Measurements from ENCODE around the gene DVL1.

The DVL1 gene

GRCh38 chr1:1327291-1327690 lies 21.9 kb downstream of the DVL1 start:
- Histone ChIP-seq H3K27me3 (ENCODE audit: control insufficient read depth, insufficient read depth, low read length) (no peaks in the 10 kb centered on the region), H3K4me1 (ENCODE audit: control insufficient read depth, low read depth, low read length) (no peaks in the 10 kb centered on the region), H3K9ac (ENCODE audit: low read length) (no peak overlapping the region), H3K9me3 (ENCODE audit: control insufficient read depth, low read depth, low read length) (no peaks in the 10 kb centered on the region), H3K4me3 (ENCODE audit: low read length) (no peak overlapping the region), H3K36me3 (ENCODE audit: control insufficient read depth, low read depth, low read length) (no peaks in the 10 kb centered on the region), H3K27ac (ENCODE audit: low read length) (no peak overlapping the region)

- H3K36me3 ChIP-seq (ENCODE audit: control insufficient read depth, low read depth, low read length) = no peaks in the 10 kb centered on the region
- no peak overlapping the region for H3K9ac ChIP-seq (ENCODE audit: low read length)
- H3K4me3 ChIP-seq (ENCODE audit: low read length) = no peak overlapping the region
- H3K27me3 ChIP-seq (ENCODE audit: control insufficient read depth, insufficient read depth, low read length) = no peaks in the 10 kb centered on the region
- no peaks in the 10 kb centered on the region for H3K9me3 ChIP-seq (ENCODE audit: control insufficient read depth, low read depth, low read length)
- no peaks in the 10 kb centered on the region for H3K4me1 ChIP-seq (ENCODE audit: control insufficient read depth, low read depth, low read length)
- H3K27ac ChIP-seq (ENCODE audit: low read length) = no peak overlapping the region
These were observed 23.1 kb downstream of the DVL1 start for GRCh38 chr1:1326075-1326605.

- H3K27ac ChIP-seq (ENCODE audit: low read length) = no peak overlapping the region
- no peaks in the 10 kb centered on the region for H3K9me3 ChIP-seq (ENCODE audit: control insufficient read depth, low read depth, low read length)
- no peaks in the 10 kb centered on the region for H3K36me3 ChIP-seq (ENCODE audit: control insufficient read depth, low read depth, low read length)
- H3K27me3 ChIP-seq (ENCODE audit: control insufficient read depth, insufficient read depth, low read length) = no peaks in the 10 kb centered on the region
- peak overlapping the region; percentile 66 for H3K9ac ChIP-seq (ENCODE audit: low read length)
- H3K4me1 ChIP-seq (ENCODE audit: control insufficient read depth, low read depth, low read length) = no peaks in the 10 kb centered on the region
- peak overlapping the region; percentile 74 for H3K4me3 ChIP-seq (ENCODE audit: low read length)
These were observed 23.7 kb downstream of the DVL1 start for GRCh38 chr1:1325288-1326074.

DNA sequence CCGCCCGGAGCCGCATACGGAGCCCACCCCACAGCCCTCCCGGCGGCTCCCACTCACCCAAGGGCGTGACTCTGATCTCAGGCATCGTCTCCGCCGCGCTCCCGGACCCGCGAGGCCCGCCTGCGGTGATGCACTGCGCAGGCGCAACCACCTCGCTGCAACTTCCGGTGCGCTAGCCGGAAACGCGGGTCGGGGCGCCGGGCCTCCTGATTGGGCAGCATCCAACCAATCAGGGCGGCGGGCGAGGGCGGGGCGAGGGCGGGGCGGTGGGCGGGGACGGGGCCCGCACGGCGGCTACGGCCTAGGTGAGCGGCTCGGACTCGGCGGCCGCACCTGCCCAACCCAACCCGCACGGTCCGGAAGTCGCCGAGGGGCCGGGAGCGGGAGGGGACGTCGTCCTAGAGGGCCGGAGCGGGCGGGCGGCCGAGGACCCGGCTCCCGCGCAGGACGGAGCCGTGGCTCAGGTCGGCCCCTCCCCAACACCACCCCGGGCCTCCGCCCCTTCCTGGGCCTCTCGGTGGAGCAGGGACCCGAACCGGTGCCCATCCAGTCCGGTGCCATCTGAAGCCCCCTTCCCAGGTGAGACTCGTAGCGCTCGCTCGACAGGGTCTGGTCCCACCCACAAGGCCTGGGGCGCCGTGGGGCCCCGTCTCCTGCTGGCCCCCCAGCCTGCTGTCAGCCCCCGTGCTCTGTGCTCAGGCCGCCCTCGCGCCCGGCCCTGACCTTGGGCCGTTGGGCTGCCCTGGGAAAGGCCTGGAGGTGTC lies 24.5 kb downstream of the DVL1 start, which contains the start of the genes CPTP and INTS11:
Gene CPTP (plus strand): TSS at position 279 of the 764 bp plus-strand sequence. CDS start 2,109 bp downstream, outside the sequence.
Gene INTS11 (minus strand): TSS at position 137 of the 764 bp plus-strand sequence. CDS start 52 bp downstream, at position 85.
- Histone ChIP-seq H3K4me3 (ENCODE audit: low read length) (peak within 1 kb of the TSS; percentile 84), H3K27ac (ENCODE audit: low read length) (no peak within 1 kb of the TSS), H3K9ac (ENCODE audit: low read length) (peak within 1 kb of the TSS; percentile 77), H3K9me3 (ENCODE audit: control insufficient read depth, low read depth, low read length) (no peaks in the 10 kb centered on the region), H3K36me3 (ENCODE audit: control insufficient read depth, low read depth, low read length) (peaks cover 2% of the 10 kb centered on the region), H3K27me3 (ENCODE audit: control insufficient read depth, insufficient read depth, low read length) (no peaks in the 10 kb centered on the region), H3K4me1 (ENCODE audit: control insufficient read depth, low read depth, low read length) (no peaks in the 10 kb centered on the region)

- H3K9me3 ChIP-seq (ENCODE audit: control insufficient read depth, low read depth, low read length) = no peaks in the 10 kb centered on the region
- no peaks in the 10 kb centered on the region for H3K27me3 ChIP-seq (ENCODE audit: control insufficient read depth, insufficient read depth, low read length)
- H3K36me3 ChIP-seq (ENCODE audit: control insufficient read depth, low read depth, low read length) = peaks cover 8% of the 10 kb centered on the region
- peak overlapping the region; percentile 84 for H3K4me3 ChIP-seq (ENCODE audit: low read length)
- peak overlapping the region; percentile 77 for H3K9ac ChIP-seq (ENCODE audit: low read length)
- H3K4me1 ChIP-seq (ENCODE audit: control insufficient read depth, low read depth, low read length) = no peaks in the 10 kb centered on the region
- no peak overlapping the region for H3K27ac ChIP-seq (ENCODE audit: low read length)
These were observed 25.1 kb downstream of the DVL1 start for GRCh38 chr1:1324084-1324523.

DNA sequence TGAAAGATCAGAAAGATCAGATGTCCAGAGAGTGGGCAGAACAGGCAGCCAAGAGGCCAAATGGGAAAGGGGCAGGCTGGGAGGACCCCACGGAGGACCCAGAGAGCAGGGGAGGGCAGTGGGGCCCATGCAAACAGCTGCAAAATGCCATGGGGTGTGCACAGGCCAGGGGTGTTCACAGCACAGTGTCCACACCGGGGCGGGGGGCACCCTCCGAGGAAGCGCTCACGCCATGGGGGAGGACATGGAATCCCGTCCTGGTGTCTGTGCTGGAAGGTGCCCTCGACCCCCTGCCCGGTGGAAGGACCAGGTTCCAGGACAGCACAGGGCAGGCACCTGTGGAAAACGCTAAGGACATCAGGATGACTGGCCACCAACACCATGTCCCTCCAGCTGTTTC lies 26.3 kb downstream of the DVL1 start:
- Histone ChIP-seq H3K9ac (ENCODE audit: low read length) (no peak overlapping the region), H3K9me3 (ENCODE audit: control insufficient read depth, low read depth, low read length) (no peaks in the 10 kb centered on the region), H3K4me3 (ENCODE audit: low read length) (no peak overlapping the region), H3K27ac (ENCODE audit: low read length) (no peak overlapping the region), H3K36me3 (ENCODE audit: control insufficient read depth, low read depth, low read length) (peaks cover 10% of the 10 kb centered on the region), H3K27me3 (ENCODE audit: control insufficient read depth, insufficient read depth, low read length) (no peaks in the 10 kb centered on the region), H3K4me1 (ENCODE audit: control insufficient read depth, low read depth, low read length) (no peaks in the 10 kb centered on the region)

GRCh38 chr1:1322418-1322817 lies 26.8 kb downstream of the DVL1 start:
- Histone ChIP-seq H3K36me3 (ENCODE audit: control insufficient read depth, low read depth, low read length) (peaks cover 13% of the 10 kb centered on the region), H3K9ac (ENCODE audit: low read length) (no peak overlapping the region), H3K4me1 (ENCODE audit: control insufficient read depth, low read depth, low read length) (no peaks in the 10 kb centered on the region), H3K9me3 (ENCODE audit: control insufficient read depth, low read depth, low read length) (no peaks in the 10 kb centered on the region), H3K4me3 (ENCODE audit: low read length) (no peak overlapping the region), H3K27me3 (ENCODE audit: control insufficient read depth, insufficient read depth, low read length) (no peaks in the 10 kb centered on the region), H3K27ac (ENCODE audit: low read length) (no peak overlapping the region)

- H3K36me3 ChIP-seq (ENCODE audit: control insufficient read depth, low read depth, low read length) = peaks cover 18% of the 10 kb centered on the region
- H3K27me3 ChIP-seq (ENCODE audit: control insufficient read depth, insufficient read depth, low read length) = no peaks in the 10 kb centered on the region
- H3K27ac ChIP-seq (ENCODE audit: low read length) = no peak overlapping the region
- H3K9me3 ChIP-seq (ENCODE audit: control insufficient read depth, low read depth, low read length) = no peaks in the 10 kb centered on the region
- H3K4me3 ChIP-seq (ENCODE audit: low read length) = no peak overlapping the region
- H3K4me1 ChIP-seq (ENCODE audit: control insufficient read depth, low read depth, low read length) = no peaks in the 10 kb centered on the region
- H3K9ac ChIP-seq (ENCODE audit: low read length) = no peak overlapping the region
These were observed 27.7 kb downstream of the DVL1 start for GRCh38 chr1:1321477-1321876.

DNA sequence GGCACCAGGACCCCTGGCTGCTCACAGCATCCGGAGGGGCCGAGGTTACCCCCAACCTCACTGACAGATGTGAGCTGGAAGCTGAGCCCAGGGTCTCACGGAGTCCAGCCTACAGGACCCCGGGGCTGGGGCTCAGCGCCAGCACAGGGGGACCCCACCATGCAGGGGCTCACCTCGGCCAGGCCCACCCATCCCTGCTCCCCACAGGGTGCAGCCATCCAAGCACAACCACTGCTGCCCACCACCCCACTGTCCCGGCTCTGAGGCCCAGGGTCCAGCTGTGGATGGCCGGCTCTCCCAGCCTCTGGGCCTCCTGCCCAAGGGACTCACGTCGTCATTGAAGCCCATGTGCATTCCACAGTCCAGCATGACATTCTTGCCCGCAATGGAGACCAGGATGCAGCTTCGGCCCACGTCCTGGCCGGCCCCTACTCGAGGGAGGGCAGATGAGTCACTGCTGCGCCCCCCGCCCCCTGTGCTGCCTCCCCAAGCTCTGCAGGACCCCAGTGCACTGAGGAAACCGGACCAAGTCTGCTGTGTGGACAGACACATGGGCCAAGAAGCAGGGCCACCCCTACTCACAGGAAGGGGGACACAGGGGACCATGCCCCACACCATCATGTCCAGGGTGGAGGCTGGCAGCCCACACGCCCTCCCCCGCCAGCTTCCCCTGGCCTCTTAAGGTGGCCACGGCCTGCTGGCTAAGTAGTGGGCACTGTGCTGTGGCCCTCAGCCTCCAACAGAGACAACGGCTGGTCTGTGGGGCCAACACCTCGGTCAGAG lies 28.4 kb downstream of the DVL1 start:
- no peak overlapping the region for H3K9ac ChIP-seq (ENCODE audit: low read length)
- no peak overlapping the region for H3K4me3 ChIP-seq (ENCODE audit: low read length)
- no peak overlapping the region for H3K27ac ChIP-seq (ENCODE audit: low read length)
- H3K9me3 ChIP-seq (ENCODE audit: control insufficient read depth, low read depth, low read length) = no peaks in the 10 kb centered on the region
- H3K27me3 ChIP-seq (ENCODE audit: control insufficient read depth, insufficient read depth, low read length) = no peaks in the 10 kb centered on the region
- H3K36me3 ChIP-seq (ENCODE audit: control insufficient read depth, low read depth, low read length) = peaks cover 18% of the 10 kb centered on the region
- peaks cover 2% of the 10 kb centered on the region for H3K4me1 ChIP-seq (ENCODE audit: control insufficient read depth, low read depth, low read length)

DNA sequence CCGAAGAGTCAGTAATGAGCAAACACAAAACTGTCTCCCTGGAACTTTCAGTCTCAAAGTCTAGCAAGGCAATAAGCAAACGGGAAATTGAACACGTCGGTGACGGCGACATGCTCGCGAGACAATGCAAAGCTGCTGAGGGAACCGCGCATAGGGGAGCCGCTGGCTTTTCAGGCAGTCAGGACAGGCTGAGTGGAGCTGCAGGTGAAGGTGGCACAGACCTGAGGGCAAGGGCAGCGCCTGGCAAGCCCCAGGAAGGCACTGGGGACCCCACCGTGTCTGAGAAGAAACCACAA lies 29.6 kb downstream of the DVL1 start:
- H3K27me3 ChIP-seq (ENCODE audit: control insufficient read depth, insufficient read depth, low read length) = no peaks in the 10 kb centered on the region
- H3K4me3 ChIP-seq (ENCODE audit: low read length) = no peak overlapping the region
- H3K4me1 ChIP-seq (ENCODE audit: control insufficient read depth, low read depth, low read length) = peaks cover 9% of the 10 kb centered on the region
- H3K27ac ChIP-seq (ENCODE audit: low read length) = no peak overlapping the region
- peaks cover 22% of the 10 kb centered on the region for H3K36me3 ChIP-seq (ENCODE audit: control insufficient read depth, low read depth, low read length)
- H3K9ac ChIP-seq (ENCODE audit: low read length) = no peak overlapping the region
- no peaks in the 10 kb centered on the region for H3K9me3 ChIP-seq (ENCODE audit: control insufficient read depth, low read depth, low read length)
